Osteoblast (primary cell): ENCODE data around the gene GABBR2. TPM values are rescaled to one million over a fixed set of nuclear protein-coding genes. Genes with fewer than 3 reads are reported as not detected.

Experiments used
- DNase-seq: peaks from one replicate; pipeline ENCODE4 v3.0.0; 2011; ENCODE audit warnings: low spot score, mixed read lengths; ENCODE audit not compliant: insufficient read length; ENCODE audit errors: missing footprints
- H2AFZ ChIP-seq: 2 replicates; pipeline ENCODE4 v1.6.0; 2011; ENCODE audit warnings: mild to moderate bottlenecking, low read length
- H3K27ac ChIP-seq: 2 replicates; pipeline ENCODE4 v1.5.1; 2011; ENCODE audit warnings: mild to moderate bottlenecking, low read depth, low read length, moderate library complexity
- H3K27me3 ChIP-seq: 2 replicates; pipeline ENCODE4 v1.6.0; 2012; ENCODE audit warnings: mild to moderate bottlenecking, control low read depth, inconsistent platforms, low read length, moderate library complexity; ENCODE audit not compliant: insufficient read depth
- H3K36me3 ChIP-seq: 2 replicates; pipeline ENCODE4 v1.5.1; 2011; ENCODE audit warnings: mild to moderate bottlenecking, low read length, control low read depth, moderate library complexity; ENCODE audit not compliant: insufficient read depth
- H3K4me1 ChIP-seq: 2 replicates; pipeline ENCODE4 v1.5.1; 2011; ENCODE audit warnings: mild to moderate bottlenecking, low read length, control low read depth, moderate library complexity; ENCODE audit not compliant: insufficient read depth
- H3K4me2 ChIP-seq: 2 replicates; pipeline ENCODE4 v1.6.0; 2011; ENCODE audit warnings: mild to moderate bottlenecking, low read length; ENCODE audit not compliant: insufficient read depth
- H3K4me3 ChIP-seq: fragments of 200-600 bp; sonication (generic); 3 replicates; pipeline ENCODE4 v1.5.1; 2012; ENCODE audit warnings: mild to moderate bottlenecking, low read length, inconsistent platforms; ENCODE audit not compliant: insufficient read depth
- H3K79me2 ChIP-seq: 2 replicates; pipeline ENCODE4 v1.6.0; 2012; ENCODE audit warnings: mild to moderate bottlenecking, low read length, control low read depth, inconsistent platforms; ENCODE audit not compliant: insufficient read depth
- H3K9me3 ChIP-seq: 2 replicates; pipeline ENCODE4 v1.5.1; 2011; ENCODE audit warnings: low read depth, low read length, control low read depth
- H4K20me1 ChIP-seq: 2 replicates; pipeline ENCODE4 v1.6.0; 2012; ENCODE audit warnings: mild to moderate bottlenecking, low read length, control low read depth; ENCODE audit not compliant: insufficient read depth
- CTCF ChIP-seq: IDR thresholded peaks from 2 replicates; pipeline ENCODE4 v1.5.1; 2011; ENCODE audit warnings: mild to moderate bottlenecking, low read depth, low read length, moderate library complexity; ENCODE audit errors: extremely low read depth
- total RNA-seq: library from RNA; depleted of rRNA; stranded (reverse); fragments of >200 nt; gene quantifications from 2 replicates; pipeline ENCODE4 v1.2.3, GENCODE V29; 2012

GABBR2 gene
- total RNA-seq, 1 donor: under 0.01 TPM

GRCh38 chr9:98462310-98462709 lies 246.4 kb downstream of the GABBR2 start:
- no peak overlapping the region for H3K4me2 ChIP-seq
- peaks cover 7% of the 10 kb centered on the region for H3K4me1 ChIP-seq
- no peak overlapping the region for H2AFZ ChIP-seq
- no peaks in the 10 kb centered on the region for H3K79me2 ChIP-seq
- no peak overlapping the region for H3K4me3 ChIP-seq
- no peaks in the 10 kb centered on the region for H3K27me3 ChIP-seq
- H4K20me1 ChIP-seq: no peaks in the 10 kb centered on the region
- H3K9me3 ChIP-seq: peaks cover 2% of the 10 kb centered on the region
- no peak for TF ChIP-seq CTCF
- no peaks in the 10 kb centered on the region for H3K36me3 ChIP-seq
- no peak overlapping the region for H3K27ac ChIP-seq
- no peak for DNase-seq

GRCh38 chr9:98460704-98461103 lies 248.0 kb downstream of the GABBR2 start:
- DNase-seq: no peak
- no peak overlapping the region for H3K27ac ChIP-seq
- H3K79me2 ChIP-seq: no peaks in the 10 kb centered on the region
- H3K27me3 ChIP-seq: no peaks in the 10 kb centered on the region
- H3K4me1 ChIP-seq: peaks cover 15% of the 10 kb centered on the region
- H3K4me2 ChIP-seq: no peak overlapping the region
- no peaks in the 10 kb centered on the region for H3K36me3 ChIP-seq
- TF ChIP-seq CTCF: no peak
- no peaks in the 10 kb centered on the region for H4K20me1 ChIP-seq
- H3K9me3 ChIP-seq: peaks cover 2% of the 10 kb centered on the region
- H3K4me3 ChIP-seq: no peak overlapping the region
- H2AFZ ChIP-seq: no peak overlapping the region

GRCh38 chr9:98457726-98458370 lies 250.9 kb downstream of the GABBR2 start:
- no peaks in the 10 kb centered on the region for H3K27me3 ChIP-seq
- DNase-seq: no peak
- TF ChIP-seq CTCF: no peak

GRCh38 chr9:98456156-98456613 lies 252.6 kb downstream of the GABBR2 start:
- no peak overlapping the region for H3K4me3 ChIP-seq
- peak overlapping the region; percentile 76 for H3K4me2 ChIP-seq
- no peak for DNase-seq
- TF ChIP-seq CTCF: no peak
- no peaks in the 10 kb centered on the region for H3K9me3 ChIP-seq
- H3K79me2 ChIP-seq: no peaks in the 10 kb centered on the region
- H4K20me1 ChIP-seq: no peaks in the 10 kb centered on the region
- no peaks in the 10 kb centered on the region for H3K36me3 ChIP-seq
- peaks cover 28% of the 10 kb centered on the region for H3K4me1 ChIP-seq
- H3K27me3 ChIP-seq: no peaks in the 10 kb centered on the region
- peak overlapping the region; percentile 46 for H3K27ac ChIP-seq
- peak overlapping the region; percentile 71 for H2AFZ ChIP-seq

More at GRCh38 chr9:98457726-98458370, 250.9 kb downstream of the GABBR2 start:
- Histone ChIP-seq H3K4me2 (peak overlapping the region; percentile 17), H3K4me1 (peaks cover 28% of the 10 kb centered on the region), H3K36me3 (no peaks in the 10 kb centered on the region), H3K79me2 (no peaks in the 10 kb centered on the region), H2AFZ (no peak overlapping the region), H3K4me3 (no peak overlapping the region), H4K20me1 (no peaks in the 10 kb centered on the region), H3K9me3 (peaks cover 2% of the 10 kb centered on the region), H3K27ac (peak overlapping the region; percentile 35)
